DND-41 (cell line): ENCODE measurements around the gene FCRL1.

Experiments
- ATAC-seq: fragments of 200-7000 bp; cut with Tn5 transposase; 3 replicates; pipeline ENCODE4 v1.9.1; 2021; ENCODE audit warnings: low read depth; ENCODE audit not compliant: insufficient read depth
- DNase-seq: peaks from one replicate; pipeline ENCODE4 v3.0.0-alpha.2; 2020
- H2AFZ ChIP-seq: 2 replicates; pipeline ENCODE4 v1.6.0; 2012; ENCODE audit warnings: low read depth, low read length
- H3K27ac ChIP-seq: 2 replicates; pipeline ENCODE4 v1.5.1; 2012; ENCODE audit warnings: low read length, inconsistent platforms
- H3K27me3 ChIP-seq: fragments of 200-600 bp; sonication (generic); 2 replicates; pipeline ENCODE4 v1.6.0; 2012; ENCODE audit warnings: low read length, mild to moderate bottlenecking, inconsistent platforms; ENCODE audit not compliant: insufficient read depth, poor library complexity
- H3K36me3 ChIP-seq: 2 replicates; pipeline ENCODE4 v1.5.1; 2012; ENCODE audit warnings: low read length, inconsistent platforms; ENCODE audit not compliant: insufficient read depth
- H3K4me1 ChIP-seq: 2 replicates; pipeline ENCODE4 v1.5.1; 2012; ENCODE audit warnings: mild to moderate bottlenecking, low read length; ENCODE audit not compliant: insufficient read depth
- H3K4me2 ChIP-seq: 2 replicates; pipeline ENCODE4 v1.6.0; 2012; ENCODE audit warnings: mild to moderate bottlenecking, moderate library complexity, low read length, inconsistent platforms; ENCODE audit not compliant: insufficient read depth
- H3K4me3 ChIP-seq, 2 experiments: fragments of 200-600 bp in 1 of 2; shearing (Covaris generic) in 1 of 2; 2 replicates each; pipeline ENCODE4 v1.5.1; 2012 to 2016; ENCODE audit warnings: inconsistent platforms in 2 of 2, low read length in 2 of 2, mild to moderate bottlenecking in 2 of 2, low read depth in 1 of 2, moderate library complexity in 1 of 2
- H3K79me2 ChIP-seq: 2 replicates; pipeline ENCODE4 v1.6.0; 2012; ENCODE audit warnings: low read length, inconsistent platforms; ENCODE audit not compliant: insufficient read depth
- H3K9ac ChIP-seq: 2 replicates; pipeline ENCODE4 v1.6.0; 2012; ENCODE audit warnings: low read depth, mild to moderate bottlenecking, inconsistent platforms, low read length, moderate library complexity
- H3K9me3 ChIP-seq: 2 replicates; pipeline ENCODE4 v1.5.1; 2012; ENCODE audit warnings: low read length, moderate library complexity, mild to moderate bottlenecking, inconsistent platforms; ENCODE audit not compliant: insufficient read depth, severe bottlenecking
- H4K20me1 ChIP-seq: 2 replicates; pipeline ENCODE4 v1.6.0; 2012; ENCODE audit warnings: low read length; ENCODE audit not compliant: insufficient read depth
- EZH2 ChIP-seq: IDR thresholded peaks from 3 replicates; pipeline ENCODE4 v1.6.1; 2012; ENCODE audit warnings: borderline replicate concordance, low read depth, mild to moderate bottlenecking, moderate library complexity, low read length, inconsistent platforms; ENCODE audit not compliant: severe bottlenecking
- TF ChIP-seq, protein P1 (sequence below): IDR thresholded peaks from 2 replicates; pipeline ENCODE4 v1.5.1; 2012; ENCODE audit warnings: borderline replicate concordance, low read length, moderate library complexity, mild to moderate bottlenecking; ENCODE audit not compliant: poor library complexity, severe bottlenecking; ENCODE audit errors: extremely low read depth

FCRL1 gene

DNA sequence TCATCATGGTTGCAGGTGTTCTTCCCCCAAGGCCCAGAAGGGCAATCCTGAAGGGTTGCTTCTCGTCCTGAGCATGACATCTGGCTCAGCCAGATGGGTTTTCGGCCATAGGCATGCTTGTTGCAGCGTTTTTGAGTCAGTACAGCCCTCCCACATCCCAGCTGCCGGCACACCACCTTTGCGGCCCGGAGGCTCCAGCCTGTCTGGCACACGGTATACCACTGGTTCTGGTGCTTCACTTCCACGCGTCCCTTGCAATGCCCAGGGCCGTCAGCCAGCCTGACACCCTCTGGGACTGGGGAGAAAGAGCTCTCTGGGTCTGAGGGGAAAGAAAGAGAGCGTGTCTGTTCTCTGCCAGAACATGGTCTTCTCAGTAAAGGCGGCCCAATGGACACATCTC lies 14.5 kb upstream of the FCRL1 start:
- Histone ChIP-seq H2AFZ (no peak overlapping the region), H4K20me1 (no peaks in the 10 kb centered on the region), H3K27ac (no peak overlapping the region), H3K79me2 (no peaks in the 10 kb centered on the region), H3K9ac (no peak overlapping the region), H3K4me3 (no peak overlapping the region), H3K9me3 (no peaks in the 10 kb centered on the region), H3K4me1 (no peaks in the 10 kb centered on the region), H3K27me3 (peaks cover 13% of the 10 kb centered on the region), H3K36me3 (no peaks in the 10 kb centered on the region), H3K4me2 (no peak overlapping the region)
- TF ChIP-seq, protein P1, sequence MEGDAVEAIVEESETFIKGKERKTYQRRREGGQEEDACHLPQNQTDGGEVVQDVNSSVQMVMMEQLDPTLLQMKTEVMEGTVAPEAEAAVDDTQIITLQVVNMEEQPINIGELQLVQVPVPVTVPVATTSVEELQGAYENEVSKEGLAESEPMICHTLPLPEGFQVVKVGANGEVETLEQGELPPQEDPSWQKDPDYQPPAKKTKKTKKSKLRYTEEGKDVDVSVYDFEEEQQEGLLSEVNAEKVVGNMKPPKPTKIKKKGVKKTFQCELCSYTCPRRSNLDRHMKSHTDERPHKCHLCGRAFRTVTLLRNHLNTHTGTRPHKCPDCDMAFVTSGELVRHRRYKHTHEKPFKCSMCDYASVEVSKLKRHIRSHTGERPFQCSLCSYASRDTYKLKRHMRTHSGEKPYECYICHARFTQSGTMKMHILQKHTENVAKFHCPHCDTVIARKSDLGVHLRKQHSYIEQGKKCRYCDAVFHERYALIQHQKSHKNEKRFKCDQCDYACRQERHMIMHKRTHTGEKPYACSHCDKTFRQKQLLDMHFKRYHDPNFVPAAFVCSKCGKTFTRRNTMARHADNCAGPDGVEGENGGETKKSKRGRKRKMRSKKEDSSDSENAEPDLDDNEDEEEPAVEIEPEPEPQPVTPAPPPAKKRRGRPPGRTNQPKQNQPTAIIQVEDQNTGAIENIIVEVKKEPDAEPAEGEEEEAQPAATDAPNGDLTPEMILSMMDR, result no peak
- no peak for TF ChIP-seq EZH2
- DNase-seq (no peak), ATAC-seq (no peak)

DNA sequence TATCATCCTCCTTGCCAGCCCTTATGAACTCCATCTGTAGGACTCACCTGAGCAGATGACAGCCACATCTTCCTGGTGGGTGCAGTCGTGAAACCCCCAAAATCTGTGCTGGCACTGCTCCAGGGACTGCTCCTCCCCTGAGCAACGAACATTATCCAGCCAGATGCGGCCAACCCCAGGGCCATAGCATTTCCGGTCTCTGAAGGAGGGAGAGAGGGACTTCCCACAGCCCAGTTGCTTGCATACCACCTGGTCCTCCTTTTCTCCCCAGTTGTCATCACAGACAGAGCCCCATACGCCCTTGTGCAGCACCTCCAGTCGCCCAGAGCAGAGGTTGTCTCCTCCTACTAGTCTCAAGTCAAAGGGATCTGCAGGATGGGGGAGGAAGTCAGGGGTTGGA lies 13.2 kb upstream of the FCRL1 start:
- Histone ChIP-seq H3K27ac (no peak overlapping the region), H3K9me3 (no peaks in the 10 kb centered on the region)

DNA sequence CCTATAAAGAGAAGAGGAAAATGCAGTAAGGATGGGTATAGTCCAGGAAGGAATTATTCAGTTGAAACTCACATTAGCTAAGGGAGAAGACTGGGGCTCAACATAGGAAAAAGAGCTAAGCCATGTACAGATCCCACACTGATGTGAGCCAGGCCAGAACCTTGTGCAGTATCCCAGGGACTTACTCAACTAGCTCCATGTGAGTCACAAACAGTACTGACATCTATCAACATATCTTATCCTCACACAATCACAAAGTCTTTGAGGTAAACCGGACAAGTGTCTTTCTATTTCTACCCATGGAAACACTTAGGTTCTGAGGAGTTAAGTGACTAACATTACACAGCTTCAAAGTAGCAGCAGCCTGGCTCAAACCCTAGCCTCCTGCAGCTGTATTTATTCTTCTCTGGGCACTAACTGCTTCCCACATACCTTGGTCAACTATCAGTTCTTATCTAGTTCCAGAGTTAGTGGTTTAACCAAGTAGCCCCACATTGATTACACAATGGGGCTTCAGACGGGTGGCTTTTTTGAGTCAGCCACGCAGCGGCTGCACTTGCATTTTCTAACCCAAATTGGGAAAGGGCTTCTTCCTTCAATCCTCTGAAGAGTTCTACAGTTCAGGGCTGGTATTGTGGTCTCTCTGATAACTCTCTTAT lies 12.2 kb upstream of the FCRL1 start:
- ATAC-seq, result no peak; the same call in 2 of the 3 replicates
- DNase-seq, result no peak
- H3K4me3 ChIP-seq, result no peak overlapping the region
- no peaks in the 10 kb centered on the region for H3K9me3 ChIP-seq
- TF ChIP-seq EZH2, result no peak
- TF ChIP-seq, protein P1, result no peak
- no peak overlapping the region for H2AFZ ChIP-seq
- no peaks in the 10 kb centered on the region for H4K20me1 ChIP-seq
- H3K4me2 ChIP-seq, result no peak overlapping the region
- no peaks in the 10 kb centered on the region for H3K79me2 ChIP-seq
- H3K36me3 ChIP-seq, result no peaks in the 10 kb centered on the region
- peaks cover 16% of the 10 kb centered on the region for H3K27me3 ChIP-seq
- H3K9ac ChIP-seq, result no peak overlapping the region
- H3K4me1 ChIP-seq, result no peaks in the 10 kb centered on the region
- no peak overlapping the region for H3K27ac ChIP-seq

More for the DNA sequence above, 13.2 kb upstream of the FCRL1 start:
- Histone ChIP-seq H3K36me3 (no peaks in the 10 kb centered on the region), H3K4me1 (no peaks in the 10 kb centered on the region), H3K79me2 (no peaks in the 10 kb centered on the region), H3K27me3 (peaks cover 13% of the 10 kb centered on the region), H4K20me1 (no peaks in the 10 kb centered on the region), H2AFZ (no peak overlapping the region), H3K4me3 (no peak overlapping the region), H3K4me2 (no peak overlapping the region), H3K9ac (no peak overlapping the region)
- TF ChIP-seq, protein P1, result no peak
- no peak for TF ChIP-seq EZH2
- ATAC-seq, result no peak
- no peak for DNase-seq
